PFSK-1 (cell line): ENCODE results near the gene CSGALNACT2.

Experiments
- FOXP2 ChIP-seq: optimal IDR thresholded peaks from 2 replicates; pipeline ENCODE3; 2011; ENCODE audit warnings: borderline replicate concordance, control low read depth, inconsistent platforms; ENCODE audit not compliant: insufficient read depth; ENCODE audit errors: extremely low read length, extremely low read depth
- POLR2AphosphoS5 ChIP-seq: IDR thresholded peaks from 2 replicates; pipeline ENCODE4 v1.6.1; 2012; ENCODE audit warnings: low read depth, mild to moderate bottlenecking, control low read depth, low read length, moderate library complexity
- SIN3A ChIP-seq: IDR thresholded peaks from 2 replicates; pipeline ENCODE4 v1.6.1; 2012; ENCODE audit warnings: mild to moderate bottlenecking, low read length, moderate library complexity, borderline replicate concordance; ENCODE audit not compliant: insufficient read depth
- TAF1 ChIP-seq: IDR thresholded peaks from 2 replicates; pipeline ENCODE4 v1.6.1; 2012; ENCODE audit warnings: low read length, control low read depth, borderline replicate concordance; ENCODE audit not compliant: insufficient read depth
- TF ChIP-seq, protein P1 (sequence below), 2 experiments: IDR thresholded peaks; 2 replicates each; pipeline versions ENCODE4 v1.6.1 to v1.8.0; 2011 to 2012; ENCODE audit warnings: low read depth in 2 of 2, low read length in 2 of 2, control low read depth in 1 of 2, inconsistent platforms in 1 of 2, mild to moderate bottlenecking in 1 of 2, moderate library complexity in 1 of 2; ENCODE audit not compliant: insufficient read depth in 1 of 2

The CSGALNACT2 gene

DNA sequence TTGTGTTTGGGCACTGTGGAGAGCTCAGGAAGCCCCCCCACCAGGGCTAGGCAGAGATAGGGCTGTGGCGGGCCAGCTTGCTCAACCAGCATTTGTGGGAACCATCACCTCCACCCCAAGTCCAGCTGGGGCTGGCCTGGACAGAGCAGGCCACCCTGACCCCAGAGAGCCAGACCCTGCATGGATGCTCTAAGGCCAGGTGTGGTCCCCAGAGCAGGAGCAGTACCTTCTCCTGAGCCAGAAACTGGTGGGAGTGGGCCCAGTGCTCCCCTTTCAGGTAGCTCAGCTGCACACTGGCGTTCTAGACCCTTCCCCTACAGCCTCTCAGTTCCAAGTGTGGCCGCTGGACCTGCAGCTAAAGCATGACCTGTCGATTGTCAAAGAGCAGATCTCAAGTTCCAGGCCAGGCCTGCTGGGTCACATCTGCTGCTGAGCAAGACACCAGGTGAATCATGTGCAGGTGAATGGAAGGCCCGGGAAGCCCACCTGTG, 71.5 kb downstream of the CSGALNACT2 start:
- TF ChIP-seq FOXP2 (no peak), TAF1 (no peak), SIN3A (no peak), POLR2AphosphoS5 (no peak)
- TF ChIP-seq, protein P1, sequence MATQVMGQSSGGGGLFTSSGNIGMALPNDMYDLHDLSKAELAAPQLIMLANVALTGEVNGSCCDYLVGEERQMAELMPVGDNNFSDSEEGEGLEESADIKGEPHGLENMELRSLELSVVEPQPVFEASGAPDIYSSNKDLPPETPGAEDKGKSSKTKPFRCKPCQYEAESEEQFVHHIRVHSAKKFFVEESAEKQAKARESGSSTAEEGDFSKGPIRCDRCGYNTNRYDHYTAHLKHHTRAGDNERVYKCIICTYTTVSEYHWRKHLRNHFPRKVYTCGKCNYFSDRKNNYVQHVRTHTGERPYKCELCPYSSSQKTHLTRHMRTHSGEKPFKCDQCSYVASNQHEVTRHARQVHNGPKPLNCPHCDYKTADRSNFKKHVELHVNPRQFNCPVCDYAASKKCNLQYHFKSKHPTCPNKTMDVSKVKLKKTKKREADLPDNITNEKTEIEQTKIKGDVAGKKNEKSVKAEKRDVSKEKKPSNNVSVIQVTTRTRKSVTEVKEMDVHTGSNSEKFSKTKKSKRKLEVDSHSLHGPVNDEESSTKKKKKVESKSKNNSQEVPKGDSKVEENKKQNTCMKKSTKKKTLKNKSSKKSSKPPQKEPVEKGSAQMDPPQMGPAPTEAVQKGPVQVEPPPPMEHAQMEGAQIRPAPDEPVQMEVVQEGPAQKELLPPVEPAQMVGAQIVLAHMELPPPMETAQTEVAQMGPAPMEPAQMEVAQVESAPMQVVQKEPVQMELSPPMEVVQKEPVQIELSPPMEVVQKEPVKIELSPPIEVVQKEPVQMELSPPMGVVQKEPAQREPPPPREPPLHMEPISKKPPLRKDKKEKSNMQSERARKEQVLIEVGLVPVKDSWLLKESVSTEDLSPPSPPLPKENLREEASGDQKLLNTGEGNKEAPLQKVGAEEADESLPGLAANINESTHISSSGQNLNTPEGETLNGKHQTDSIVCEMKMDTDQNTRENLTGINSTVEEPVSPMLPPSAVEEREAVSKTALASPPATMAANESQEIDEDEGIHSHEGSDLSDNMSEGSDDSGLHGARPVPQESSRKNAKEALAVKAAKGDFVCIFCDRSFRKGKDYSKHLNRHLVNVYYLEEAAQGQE (IDR thresholded peaks at IDR 0.05; ENCODE audit: insufficient read depth in 1 of 2, low read depth in 2 of 2, low read length in 2 of 2) = no peak

DNA sequence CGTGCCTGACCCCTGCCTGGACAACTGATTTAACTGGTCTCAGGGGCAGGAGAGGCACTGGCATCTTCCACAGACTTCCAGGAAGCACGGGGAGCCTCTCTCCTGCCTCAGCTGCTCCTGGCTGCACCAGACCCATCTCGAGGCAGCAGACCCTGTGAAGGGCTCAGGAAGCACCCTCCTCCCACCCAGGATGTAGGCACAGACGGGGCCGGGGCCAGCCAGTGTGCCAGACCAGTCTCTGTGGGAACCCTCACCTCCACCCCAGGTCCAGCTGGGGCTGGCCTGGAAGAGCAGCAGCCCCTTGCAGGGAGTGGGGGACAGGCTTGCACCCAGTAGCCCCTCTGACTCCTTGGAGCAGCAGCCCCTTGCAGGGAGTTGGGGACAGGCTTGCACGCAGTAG, 72.3 kb downstream of the CSGALNACT2 start:
- TF ChIP-seq FOXP2 (no peak), POLR2AphosphoS5 (no peak), TAF1 (no peak), SIN3A (no peak)
- TF ChIP-seq, protein P1 (IDR thresholded peaks at IDR 0.05; ENCODE audit: insufficient read depth in 1 of 2, low read depth in 2 of 2, low read length in 2 of 2) = no peak

DNA sequence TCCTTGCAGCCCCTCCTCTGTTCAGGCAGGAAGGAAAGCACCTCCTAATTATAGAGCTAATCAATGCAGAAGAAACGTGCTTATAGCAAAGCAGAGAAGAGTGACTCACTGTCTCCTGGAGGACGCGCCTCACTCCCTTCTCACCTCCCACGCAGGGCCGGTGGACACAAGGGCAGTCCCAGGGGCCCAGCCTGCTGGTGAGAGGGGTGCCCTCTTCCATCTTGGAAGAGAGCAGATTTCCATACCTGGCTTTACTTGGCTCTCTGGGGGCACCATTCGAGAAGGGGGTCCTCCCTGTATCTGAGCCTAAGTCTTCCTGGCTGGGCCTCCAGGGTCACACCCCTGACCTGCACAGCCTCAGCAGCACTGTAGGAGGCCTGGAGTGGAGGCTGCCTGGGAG, 72.8 kb downstream of the CSGALNACT2 start:
- no peak for TF ChIP-seq POLR2AphosphoS5
- TF ChIP-seq SIN3A = no peak
- TF ChIP-seq, protein P1 (IDR thresholded peaks at IDR 0.05; ENCODE audit: insufficient read depth in 1 of 2, low read depth in 2 of 2, low read length in 2 of 2) = no peak

DNA sequence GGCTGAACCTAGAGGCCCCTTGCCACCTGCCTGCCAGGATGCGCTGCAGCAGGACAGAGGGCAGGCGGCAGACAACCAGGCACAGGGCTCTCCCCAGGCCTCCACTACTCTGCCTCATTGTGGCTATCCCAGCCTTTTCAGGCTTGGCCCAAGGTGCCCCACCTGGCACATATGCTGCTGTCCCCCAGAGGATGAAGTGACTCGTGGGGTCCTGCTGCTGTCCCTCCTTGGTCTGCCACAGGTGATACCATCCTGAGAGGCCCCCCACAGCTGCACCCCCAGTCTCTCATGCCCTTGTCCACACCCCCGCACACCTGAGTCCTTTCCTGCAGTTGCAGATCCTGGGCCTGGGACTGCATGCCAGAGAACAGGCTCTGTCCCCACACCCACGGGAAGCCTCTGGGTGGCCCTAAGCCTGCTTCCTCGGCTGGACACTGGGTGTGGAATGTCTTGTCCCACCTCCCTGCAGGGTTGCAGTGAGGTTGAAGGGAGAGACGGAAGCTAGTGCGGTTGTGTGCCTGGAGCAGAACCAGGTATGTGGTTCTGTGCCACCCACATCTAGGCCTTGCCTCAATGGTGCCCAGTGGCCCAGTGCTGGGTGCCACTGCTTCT, 73.3 kb downstream of the CSGALNACT2 start:
- TF ChIP-seq POLR2AphosphoS5 = no peak
- TF ChIP-seq TAF1 = no peak
- TF ChIP-seq SIN3A = no peak
- TF ChIP-seq, protein P1 (IDR thresholded peaks at IDR 0.05; ENCODE audit: insufficient read depth in 1 of 2, low read depth in 2 of 2, low read length in 2 of 2) = no peak
- no peak for TF ChIP-seq FOXP2
